K562 (cell line): ENCODE data around the gene INHA. TPM values are rescaled to one million over a fixed set of nuclear protein-coding genes. Genes with fewer than 3 reads are reported as not detected.

Experiments used
- CXXC5 ChIP-seq: fragments of 250-450 bp; sonication (Bioruptor Pico); IDR thresholded peaks from 2 replicates; pipeline ENCODE4 v1.8.0; 2022; ENCODE audit warnings: inconsistent platforms, mild to moderate bottlenecking, moderate library complexity
- GATA2 ChIP-seq: sonication (generic); formaldehyde crosslinking; IDR thresholded peaks from 2 replicates; pipeline ENCODE4 v1.4.0; 2020; ENCODE audit warnings: mild to moderate bottlenecking, missing genetic modification reagents
- HNRNPL ChIP-seq: fragments of 200-400 bp; formaldehyde crosslinking; IDR thresholded peaks from 2 replicates; pipeline ENCODE4 v1.6.1; 2017; ENCODE audit warnings: low read depth, mild to moderate bottlenecking, low read length
- KLF6 ChIP-seq: fragments of 250-450 bp; sonication (Bioruptor Pico); IDR thresholded peaks from 2 replicates; pipeline ENCODE4 v1.4.0; 2020; ENCODE audit warnings: mild to moderate bottlenecking, moderate library complexity, borderline replicate concordance
- L3MBTL2 ChIP-seq: fragments of 450-650 bp; IDR thresholded peaks from 2 replicates; pipeline ENCODE4 v1.6.1; 2016; ENCODE audit warnings: mild to moderate bottlenecking, moderate library complexity
- NEUROD1 ChIP-seq: fragments of 150-350 bp; IDR thresholded peaks from 2 replicates; pipeline ENCODE4 v1.6.1; 2014; ENCODE audit warnings: borderline replicate concordance, low read length, low read depth; ENCODE audit not compliant: partially characterized antibody
- NONO ChIP-seq, 2 experiments: fragments of 200-400 bp in 1 of 2; fragments of 450-650 bp in 1 of 2; formaldehyde crosslinking in 1 of 2; IDR thresholded peaks; 2 replicates each; pipeline ENCODE4 v1.6.1; 2017; ENCODE audit warnings: low read depth in 2 of 2, mild to moderate bottlenecking in 2 of 2, moderate library complexity in 2 of 2, low read length in 1 of 2
- PHF8 ChIP-seq: fragments of 200-600 bp; sonication (generic); IDR thresholded peaks from 2 replicates; pipeline ENCODE4 v1.6.1; 2012; ENCODE audit warnings: mixed run types, mild to moderate bottlenecking, inconsistent platforms, low read length, moderate library complexity, borderline replicate concordance
- RBM34 ChIP-seq: fragments of 200-400 bp; formaldehyde crosslinking; IDR thresholded peaks from 2 replicates; pipeline ENCODE4 v1.6.1; 2018; ENCODE audit warnings: low read length, borderline replicate concordance; ENCODE audit not compliant: insufficient read depth
- ZFPM2 ChIP-seq: fragments of 250-450 bp; sonication (Bioruptor Pico); IDR thresholded peaks from 2 replicates; pipeline ENCODE4 v1.5.1; 2022; ENCODE audit warnings: mild to moderate bottlenecking
- ZKSCAN3 ChIP-seq: fragments of 250-450 bp; sonication (Bioruptor Pico); IDR thresholded peaks from 2 replicates; pipeline ENCODE4 v1.4.0; 2020
- ZNF23 ChIP-seq: fragments of 250-450 bp; sonication (Bioruptor Pico); IDR thresholded peaks from 2 replicates; pipeline ENCODE4 v1.4.0; 2020; ENCODE audit warnings: mild to moderate bottlenecking
- polyA plus RNA-seq, 8 experiments: library from polyadenylated mRNA; depleted of rRNA in 4 of 8; stranded (reverse) in 5 of 8; unstranded in 3 of 8; fragments of >200 nt; fragmentation: Nextera tagmentation in 2 of 8; fragmentation: Illumina TruSeq in 1 of 8; extraction: Ambion mirVana in 2 of 8; extraction: Trizol in 1 of 8; gene quantifications; 2 replicates each; pipeline versions ENCODE4 v1.2.1 to v1.2.3, GENCODE V29; 2011 to 2014; ENCODE audit warnings: inconsistent platforms in 1 of 8, missing spikeins in 1 of 8
- total RNA-seq, 7 experiments: library from RNA; depleted of rRNA in 6 of 7; stranded (reverse); fragments of >200 nt in 6 of 7; fragmentation: Illumina TruSeq in 2 of 7; extraction: Trizol in 2 of 7; gene quantifications; 2 replicates each; pipeline versions ENCODE4 v1.2.1 to v1.2.3, GENCODE V29; 2011 to 2021; ENCODE audit warnings: low replicate concordance in 1 of 7
- TF ChIP-seq, protein P1 (sequence below): fragments of 250-450 bp; sonication (Bioruptor Pico); IDR thresholded peaks from 2 replicates; pipeline ENCODE4 v1.8.0; 2022; ENCODE audit warnings: inconsistent platforms, mild to moderate bottlenecking, moderate library complexity, borderline replicate concordance
- TF ChIP-seq, protein P2 (sequence below): fragments of 250-450 bp; sonication (Bioruptor Pico); IDR thresholded peaks from 2 replicates; pipeline ENCODE4 v1.4.0; 2020; ENCODE audit warnings: mild to moderate bottlenecking, moderate library complexity, borderline replicate concordance
- TF ChIP-seq, protein P3 (sequence below), 3 experiments: fragments of 200-800 bp in 1 of 3; sonication (Bioruptor generic) in 1 of 3; sonication (generic) in 1 of 3; formaldehyde crosslinking in 1 of 3; IDR thresholded peaks; 2 replicates each; pipeline versions ENCODE4 v1.6.1 to v1.8.0; 2016 to 2022; ENCODE audit warnings: mild to moderate bottlenecking in 2 of 3, missing compliant biosample characterization in 2 of 3, missing genetic modification characterization in 2 of 3, missing genetic modification reagents in 1 of 3

Gene INHA
- total and polyA plus RNA-seq, 9 of the 15 experiments (the other 6 are each of a cell fraction or from before 2014, with no cell fraction given) = 0.07 to 1.9 (median 0.40) TPM

DNA sequence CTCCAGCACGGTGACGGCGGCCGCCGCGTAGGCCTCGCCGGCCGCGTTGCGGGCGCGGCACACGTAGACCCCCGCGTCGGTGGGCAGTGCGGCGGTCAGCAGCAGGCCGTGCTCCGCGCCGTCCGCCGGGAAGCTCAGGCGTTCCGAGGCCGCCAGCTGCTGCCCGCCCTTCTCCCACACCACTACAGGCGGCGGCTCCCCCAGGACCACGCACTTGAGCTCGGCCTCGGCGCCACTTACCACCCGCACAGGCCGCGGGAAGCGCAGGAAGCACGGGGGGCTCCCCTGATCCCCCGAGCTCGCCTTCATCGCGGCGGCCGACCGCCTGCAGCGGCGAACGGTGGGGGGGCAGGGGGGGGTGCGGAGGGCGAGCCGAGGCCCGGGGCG is 1.2 kb upstream of the INHA start (continued):
- TF ChIP-seq, protein P1, sequence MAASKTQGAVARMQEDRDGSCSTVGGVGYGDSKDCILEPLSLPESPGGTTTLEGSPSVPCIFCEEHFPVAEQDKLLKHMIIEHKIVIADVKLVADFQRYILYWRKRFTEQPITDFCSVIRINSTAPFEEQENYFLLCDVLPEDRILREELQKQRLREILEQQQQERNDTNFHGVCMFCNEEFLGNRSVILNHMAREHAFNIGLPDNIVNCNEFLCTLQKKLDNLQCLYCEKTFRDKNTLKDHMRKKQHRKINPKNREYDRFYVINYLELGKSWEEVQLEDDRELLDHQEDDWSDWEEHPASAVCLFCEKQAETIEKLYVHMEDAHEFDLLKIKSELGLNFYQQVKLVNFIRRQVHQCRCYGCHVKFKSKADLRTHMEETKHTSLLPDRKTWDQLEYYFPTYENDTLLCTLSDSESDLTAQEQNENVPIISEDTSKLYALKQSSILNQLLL = no peak
- TF ChIP-seq L3MBTL2 (0 out of 2 replicates have a peak, but pooled peaks have one; percentile 35), RBM34 (no peak), KLF6 (CRISPR knock-in tag) (no peak), GATA2 (CRISPR knock-in tag) (no peak), HNRNPL (no peak), ZFPM2 (CRISPR knock-in tag) (no peak), PHF8 (peak; percentile 59; the same call in 1 of the 2 replicates), CXXC5 (CRISPR knock-in tag) (peak; percentile 37; the same call in 1 of the 2 replicates), ZNF23 (CRISPR knock-in tag) (no peak), NONO (IDR thresholded peaks at IDR 0.05; ENCODE audit: low read depth in 2 of 2, low read length in 1 of 2) (0 out of 4 replicates have a peak, but pooled peaks of 1 of the 2 experiments have one; percentile 31), ZKSCAN3 (no peak), NEUROD1 (no peak)
- TF ChIP-seq, protein P2, sequence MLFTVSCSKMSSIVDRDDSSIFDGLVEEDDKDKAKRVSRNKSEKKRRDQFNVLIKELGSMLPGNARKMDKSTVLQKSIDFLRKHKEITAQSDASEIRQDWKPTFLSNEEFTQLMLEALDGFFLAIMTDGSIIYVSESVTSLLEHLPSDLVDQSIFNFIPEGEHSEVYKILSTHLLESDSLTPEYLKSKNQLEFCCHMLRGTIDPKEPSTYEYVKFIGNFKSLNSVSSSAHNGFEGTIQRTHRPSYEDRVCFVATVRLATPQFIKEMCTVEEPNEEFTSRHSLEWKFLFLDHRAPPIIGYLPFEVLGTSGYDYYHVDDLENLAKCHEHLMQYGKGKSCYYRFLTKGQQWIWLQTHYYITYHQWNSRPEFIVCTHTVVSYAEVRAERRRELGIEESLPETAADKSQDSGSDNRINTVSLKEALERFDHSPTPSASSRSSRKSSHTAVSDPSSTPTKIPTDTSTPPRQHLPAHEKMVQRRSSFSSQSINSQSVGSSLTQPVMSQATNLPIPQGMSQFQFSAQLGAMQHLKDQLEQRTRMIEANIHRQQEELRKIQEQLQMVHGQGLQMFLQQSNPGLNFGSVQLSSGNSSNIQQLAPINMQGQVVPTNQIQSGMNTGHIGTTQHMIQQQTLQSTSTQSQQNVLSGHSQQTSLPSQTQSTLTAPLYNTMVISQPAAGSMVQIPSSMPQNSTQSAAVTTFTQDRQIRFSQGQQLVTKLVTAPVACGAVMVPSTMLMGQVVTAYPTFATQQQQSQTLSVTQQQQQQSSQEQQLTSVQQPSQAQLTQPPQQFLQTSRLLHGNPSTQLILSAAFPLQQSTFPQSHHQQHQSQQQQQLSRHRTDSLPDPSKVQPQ (CRISPR knock-in tag) = no peak
- TF ChIP-seq, protein P3, sequence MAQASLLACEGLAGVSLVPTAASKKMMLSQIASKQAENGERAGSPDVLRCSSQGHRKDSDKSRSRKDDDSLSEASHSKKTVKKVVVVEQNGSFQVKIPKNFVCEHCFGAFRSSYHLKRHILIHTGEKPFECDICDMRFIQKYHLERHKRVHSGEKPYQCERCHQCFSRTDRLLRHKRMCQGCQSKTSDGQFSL (CRISPR knock-in tag; IDR thresholded peaks at IDR 0.05) = peak; percentile 88
- TF ChIP-seq, protein P3 (tag; IDR thresholded peaks at IDR 0.05) = peak in 1 of 2 experiments; percentile 95; a peak in 2 of 4 replicates
